OCI-LY1 (cell line): ENCODE data around the gene THAP12.

Source experiments
- EZH2 ChIP-seq: fragments of 200-600 bp; sonication (generic), shearing (Covaris generic); IDR thresholded peaks from 2 replicates; pipeline ENCODE4 v1.8.0; 2017; ENCODE audit warnings: borderline replicate concordance, mixed run types, mild to moderate bottlenecking, antibody characterized with exemption, low read length, moderate library complexity, mixed read lengths
- TF ChIP-seq, protein P1 (sequence below): fragments of 200-600 bp; sonication (generic), shearing (Covaris generic); IDR thresholded peaks from 2 replicates; pipeline ENCODE4 v1.5.1; 2017; ENCODE audit warnings: mild to moderate bottlenecking, antibody characterized with exemption, low read length, moderate library complexity, mixed read lengths

DNA sequence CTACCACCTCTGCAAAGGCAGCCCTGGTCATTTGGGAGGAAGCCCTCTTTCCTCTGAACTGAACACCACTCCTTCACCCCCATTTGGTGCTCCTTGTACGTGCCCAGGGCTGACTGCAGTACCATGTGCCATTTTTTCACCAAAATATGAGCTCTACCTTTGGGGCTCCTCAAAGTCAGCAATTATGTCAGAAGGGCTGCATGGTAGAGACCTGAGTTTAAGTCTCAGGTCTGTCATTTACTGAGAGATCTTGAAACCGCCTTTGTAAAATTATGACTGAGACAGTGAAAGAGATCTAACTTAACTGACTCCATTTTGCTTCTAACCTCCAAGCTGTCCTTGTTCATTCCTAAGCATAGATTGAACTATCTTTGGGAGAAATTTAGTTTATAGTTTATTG lies 58.0 kb downstream of the THAP12 start:
- TF ChIP-seq, protein P1, sequence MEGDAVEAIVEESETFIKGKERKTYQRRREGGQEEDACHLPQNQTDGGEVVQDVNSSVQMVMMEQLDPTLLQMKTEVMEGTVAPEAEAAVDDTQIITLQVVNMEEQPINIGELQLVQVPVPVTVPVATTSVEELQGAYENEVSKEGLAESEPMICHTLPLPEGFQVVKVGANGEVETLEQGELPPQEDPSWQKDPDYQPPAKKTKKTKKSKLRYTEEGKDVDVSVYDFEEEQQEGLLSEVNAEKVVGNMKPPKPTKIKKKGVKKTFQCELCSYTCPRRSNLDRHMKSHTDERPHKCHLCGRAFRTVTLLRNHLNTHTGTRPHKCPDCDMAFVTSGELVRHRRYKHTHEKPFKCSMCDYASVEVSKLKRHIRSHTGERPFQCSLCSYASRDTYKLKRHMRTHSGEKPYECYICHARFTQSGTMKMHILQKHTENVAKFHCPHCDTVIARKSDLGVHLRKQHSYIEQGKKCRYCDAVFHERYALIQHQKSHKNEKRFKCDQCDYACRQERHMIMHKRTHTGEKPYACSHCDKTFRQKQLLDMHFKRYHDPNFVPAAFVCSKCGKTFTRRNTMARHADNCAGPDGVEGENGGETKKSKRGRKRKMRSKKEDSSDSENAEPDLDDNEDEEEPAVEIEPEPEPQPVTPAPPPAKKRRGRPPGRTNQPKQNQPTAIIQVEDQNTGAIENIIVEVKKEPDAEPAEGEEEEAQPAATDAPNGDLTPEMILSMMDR, result no peak
- TF ChIP-seq EZH2, result no peak
